HepG2 (cell line): ENCODE results near the gene SBK1. TPM values are rescaled to one million over a fixed set of nuclear protein-coding genes. Genes with fewer than 3 reads are reported as not detected.

Experiments
- ATAC-seq: fragments of 200-7000 bp; cut with Tn5 transposase; 3 replicates; pipeline ENCODE4 v1.9.1; 2020; ENCODE audit warnings: mild to moderate bottlenecking, moderate library complexity
- BruUV-seq: library from RNA; stranded (reverse); fragments of 400-500 nt; replicated peaks from 2 replicates; lab custom pipeline; 2021; lab: Mats Ljungman, UMichigan
- CTCF ChIA-PET: fragments of 300-600 bp; formaldehyde crosslinking; extraction: SDS; loops from one replicate; lab custom pipeline; 2021; ENCODE audit warnings: low total read pairs, inconsistent platforms, low intra/inter-chr PET ratio; lab: Yijun Ruan, JAX
- POLR2A ChIA-PET: fragments of 350-600 bp; sonication (Branson Sonifier 250); formaldehyde crosslinking; loops from one replicate; lab custom pipeline; 2020; ENCODE audit warnings: antibody characterized with exemption, inconsistent platforms; lab: Yijun Ruan, JAX
- DNase-seq: peaks from one replicate; pipeline ENCODE4 v3.0.0-alpha.2; 2015; ENCODE audit warnings: low spot score
- FAIRE-seq: peaks from 3 replicates; lab custom pipeline; 2011; peaks lifted over from hg19 to GRCh38; lab: Jason Lieb, UNC
- H2AFZ ChIP-seq: one replicate; pipeline ENCODE4 v1.6.1; 2011; ENCODE audit warnings: low read length, inconsistent platforms
- H3K27ac ChIP-seq: fragments of 300-600 bp; 3 replicates; pipeline ENCODE4 v1.8.0; 2011; ENCODE audit warnings: mixed run types, mild to moderate bottlenecking, mixed read lengths, low read length, inconsistent platforms; ENCODE audit not compliant: insufficient read depth; ENCODE audit errors: extremely low read length
- H3K27me3 ChIP-seq, 2 experiments: fragments of 200-600 bp in 1 of 2; 2 replicates in 1 of 2; 3 replicates in 1 of 2; pipeline versions ENCODE4 v1.6.0 to v1.8.0; 2011; ENCODE audit warnings: low read length in 2 of 2, mild to moderate bottlenecking in 2 of 2, moderate library complexity in 2 of 2, inconsistent platforms in 1 of 2; ENCODE audit not compliant: insufficient read depth in 2 of 2, control insufficient read depth in 1 of 2
- H3K36me3 ChIP-seq, 2 experiments: fragments of 200-600 bp in 1 of 2; replicated peaks in 1 of 2; 2 replicates in 1 of 2; 3 replicates in 1 of 2; pipeline versions ENCODE4 v1.5.1 to v1.8.0; 2011; ENCODE audit warnings: low read length in 2 of 2, inconsistent platforms in 1 of 2; ENCODE audit not compliant: insufficient read depth in 2 of 2, control insufficient read depth in 1 of 2
- H3K4me1 ChIP-seq: 2 replicates; pipeline ENCODE4 v1.5.1; 2012; ENCODE audit warnings: low read length, inconsistent platforms; ENCODE audit not compliant: insufficient read depth
- H3K4me2 ChIP-seq: 2 replicates; pipeline ENCODE4 v1.6.0; 2011; ENCODE audit warnings: low read depth, low read length, inconsistent platforms
- H3K4me3 ChIP-seq, 3 experiments: fragments of 200-600 bp in 1 of 3; sonication (generic), shearing (Covaris generic) in 1 of 3; replicated peaks in 1 of 3; 2 replicates each; pipeline ENCODE4 v1.5.1; 2011 to 2016; ENCODE audit warnings: low read length in 3 of 3, inconsistent platforms in 2 of 3, low read depth in 2 of 3, mild to moderate bottlenecking in 2 of 3, control low read depth in 1 of 3, mixed read lengths in 1 of 3; ENCODE audit not compliant: insufficient read depth in 1 of 3
- H3K79me2 ChIP-seq: one replicate; pipeline ENCODE4 v1.6.1; 2011; ENCODE audit warnings: low read length, inconsistent platforms; ENCODE audit not compliant: insufficient read depth
- H3K9ac ChIP-seq: 2 replicates; pipeline ENCODE4 v1.6.0; 2011; ENCODE audit warnings: mild to moderate bottlenecking, low read depth, low read length, inconsistent platforms; ENCODE audit not compliant: insufficient read depth
- H3K9me3 ChIP-seq: 2 replicates; pipeline ENCODE4 v1.5.1; 2012; ENCODE audit warnings: mild to moderate bottlenecking, low read length
- H4K20me1 ChIP-seq: 2 replicates; pipeline ENCODE4 v1.6.0; 2011; ENCODE audit warnings: inconsistent platforms, mild to moderate bottlenecking, low read length, moderate library complexity; ENCODE audit not compliant: insufficient read depth
- ATF7 ChIP-seq, 2 experiments: fragments of 450-650 bp in 1 of 2; sonication (generic) in 1 of 2; formaldehyde crosslinking in 1 of 2; IDR thresholded peaks; 2 replicates each; pipeline versions ENCODE4 v1.4.0 to v1.6.1; 2016 to 2020; ENCODE audit warnings: antibody characterized with exemption in 1 of 2, mild to moderate bottlenecking in 1 of 2, missing genetic modification reagents in 1 of 2
- EEA1 ChIP-seq: sonication (generic); formaldehyde crosslinking; IDR thresholded peaks from 2 replicates; pipeline ENCODE4 v1.5.1; 2020; ENCODE audit warnings: mild to moderate bottlenecking, missing genetic modification reagents, borderline replicate concordance
- GATAD1 ChIP-seq: IDR thresholded peaks from 2 replicates; pipeline ENCODE4 v1.6.1; 2016; ENCODE audit warnings: missing genetic modification reagents, missing compliant biosample characterization
- HOXD1 ChIP-seq: sonication (generic); formaldehyde crosslinking; IDR thresholded peaks from 2 replicates; pipeline ENCODE4 v1.5.0; 2020; ENCODE audit warnings: missing genetic modification reagents
- MZF1 ChIP-seq: sonication (generic); formaldehyde crosslinking; IDR thresholded peaks from 2 replicates; pipeline ENCODE4 v1.8.1; 2023; ENCODE audit warnings: mild to moderate bottlenecking, missing genetic modification reagents, borderline replicate concordance
- NPAS2 ChIP-seq: sonication (generic); formaldehyde crosslinking; IDR thresholded peaks from 2 replicates; pipeline ENCODE4 v1.8.0; 2022; ENCODE audit warnings: mild to moderate bottlenecking, missing genetic modification reagents, borderline replicate concordance
- TBL1XR1 ChIP-seq: fragments of 150-350 bp; IDR thresholded peaks from 2 replicates; pipeline ENCODE4 v1.6.1; 2014; ENCODE audit warnings: borderline replicate concordance, low read length; ENCODE audit not compliant: partially characterized antibody
- U2AF1 ChIP-seq: fragments of 200-400 bp; formaldehyde crosslinking; optimal IDR thresholded peaks from 2 replicates; pipeline ENCODE3; 2017; ENCODE audit warnings: mild to moderate bottlenecking, low read depth, low read length
- ZMAT5 ChIP-seq: sonication (generic); formaldehyde crosslinking; IDR thresholded peaks from 2 replicates; pipeline ENCODE4 v1.5.0; 2020; ENCODE audit warnings: mild to moderate bottlenecking, low read depth, missing genetic modification reagents, borderline replicate concordance
- ZNF362 ChIP-seq: sonication (generic); formaldehyde crosslinking; IDR thresholded peaks from 2 replicates; pipeline ENCODE4 v1.4.0; 2020; ENCODE audit warnings: missing genetic modification reagents, mild to moderate bottlenecking, borderline replicate concordance
- ZNF589 ChIP-seq: sonication (generic); formaldehyde crosslinking; conservative IDR thresholded peaks from 2 replicates; pipeline ENCODE4 v1.8.0; 2022; ENCODE audit warnings: mild to moderate bottlenecking, moderate library complexity, missing genetic modification reagents
- ZSCAN9 ChIP-seq: IDR thresholded peaks from 2 replicates; pipeline ENCODE4 v1.6.1; 2016; ENCODE audit warnings: borderline replicate concordance
- WGBS: methylation state at CpG from one replicate; pipeline ENCODE4 v1.1.6; 2017; ENCODE audit warnings: low lambda C conversion rate; 5-methylcytosine and 5-hydroxymethylcytosine counted together
- in situ Hi-C: cut with HindIII; loops from 2 replicates; pipeline ENCODE4 v1.10.0; 2017; ENCODE audit warnings: low pct_unique_long_range_greater_than_20kb; ENCODE audit not compliant: extremely low pct_ligation_motif_present
- intact Hi-C: fragments of 100-400 bp; cut with micrococcal nuclease; formaldehyde crosslinking; loops from one replicate; pipeline ENCODE4 v1.10.0; 2022; ENCODE audit not compliant: unreplicated experiment
- polyA plus RNA-seq, 8 experiments: library from polyadenylated mRNA; depleted of rRNA in 3 of 8; stranded (reverse) in 7 of 8; unstranded in 1 of 8; fragments of >200 nt; fragmentation: Illumina TruSeq in 4 of 8; extraction: Trizol in 4 of 8; gene quantifications; 2 replicates each; pipeline versions ENCODE4 v1.2.1 to v1.2.3, GENCODE V29; 2011 to 2016; ENCODE audit warnings: low read depth in 4 of 8, missing spikeins in 1 of 8, mixed read lengths in 1 of 8; ENCODE audit not compliant: insufficient read depth in 1 of 8
- total RNA-seq, 5 experiments: library from RNA; depleted of rRNA; stranded (reverse); fragments of >200 nt; fragmentation: Illumina TruSeq; extraction: Trizol; gene quantifications; 2 replicates each; pipeline ENCODE4 v1.2.3, GENCODE V29; 2016; ENCODE audit warnings: low read depth in 1 of 5
- TF ChIP-seq, protein P1 (sequence below): sonication (generic); formaldehyde crosslinking; IDR thresholded peaks from 2 replicates; pipeline ENCODE4 v1.5.0; 2020; ENCODE audit warnings: missing genetic modification reagents, mild to moderate bottlenecking, borderline replicate concordance
- TF ChIP-seq, protein P2 (sequence below): sonication (generic); formaldehyde crosslinking; IDR thresholded peaks from 2 replicates; pipeline ENCODE4 v1.5.0; 2020; ENCODE audit warnings: missing genetic modification reagents
- TF ChIP-seq, protein P3 (sequence below): sonication (generic); formaldehyde crosslinking; IDR thresholded peaks from 2 replicates; pipeline ENCODE4 v1.4.0; 2020; ENCODE audit warnings: missing genetic modification reagents

The SBK1 gene
- total and polyA plus RNA-seq, 2 of the 13 experiments (the other 11 are each of a cell fraction or from before 2014, with no cell fraction given), result 0.15 to 0.17 TPM

DNA sequence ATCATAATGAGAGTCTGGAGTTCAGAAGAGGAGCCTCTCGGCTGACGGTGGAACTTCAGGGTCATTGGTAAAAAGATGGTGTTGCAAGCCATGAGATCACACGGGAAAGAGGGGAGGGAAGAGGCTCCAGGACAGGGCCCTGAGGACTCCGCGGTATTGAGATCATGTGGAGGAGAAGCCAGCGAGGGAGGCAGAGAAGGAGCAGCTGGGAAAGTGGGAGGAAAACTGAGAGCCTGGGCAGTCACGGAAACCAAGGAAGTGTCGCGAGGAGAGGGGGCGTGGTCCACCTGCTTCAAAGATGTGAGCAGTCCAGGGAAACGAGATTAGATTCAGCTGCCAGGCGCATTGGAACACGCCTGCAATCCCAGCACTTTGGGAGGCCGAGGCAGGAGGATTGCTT, 27.7 kb upstream of the SBK1 start (continued):
- TF ChIP-seq, protein P1, sequence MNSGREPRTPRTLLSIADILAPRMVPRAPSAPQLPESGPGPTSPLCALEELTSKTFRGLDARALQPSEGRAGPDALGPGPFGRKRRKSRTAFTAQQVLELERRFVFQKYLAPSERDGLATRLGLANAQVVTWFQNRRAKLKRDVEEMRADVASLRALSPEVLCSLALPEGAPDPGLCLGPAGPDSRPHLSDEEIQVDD (CRISPR knock-in tag), result no peak
- no peak for TF ChIP-seq EEA1
- no peak for TF ChIP-seq ZSCAN9
- TF ChIP-seq HOXD1 (CRISPR knock-in tag), result no peak
- TF ChIP-seq GATAD1 (CRISPR knock-in tag), result no peak
- TF ChIP-seq ZMAT5, result no peak

DNA sequence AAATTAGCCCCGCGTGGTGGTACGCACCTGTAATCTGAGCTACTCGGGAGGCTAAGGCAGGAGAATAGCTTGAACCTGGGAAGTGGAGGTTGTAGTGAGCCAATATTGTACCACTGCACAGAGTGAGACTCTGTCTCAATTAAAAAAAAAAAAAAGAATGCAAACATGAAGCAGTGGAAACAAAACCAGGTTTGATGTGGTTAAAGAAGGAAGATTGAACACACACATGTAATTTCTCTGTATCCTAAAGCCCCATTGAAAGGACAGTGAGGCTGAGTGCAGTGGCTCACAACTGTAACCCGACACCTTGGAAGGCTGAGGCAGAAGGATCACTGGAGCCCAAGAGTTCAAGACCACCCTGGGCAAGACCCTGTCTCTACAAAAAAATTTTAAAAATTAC, 26.5 kb upstream of the SBK1 start:
- ChIA-PET CTCF (no interaction called here), POLR2A (no interaction called here)
- no peak overlapping the region for H3K27ac ChIP-seq
- no TSS peak for BruUV-seq
- H3K27me3 ChIP-seq, result peaks cover 2 to 16% of the 10 kb centered on the region in 2 experiments; a peak in 2 of 5 replicates
- in situ Hi-C loops (no loop called here), intact Hi-C loops (no loop called here)
- H3K9me3 ChIP-seq, result no peaks in the 10 kb centered on the region
- FAIRE-seq, result no peak
- no peak for ATAC-seq
- H3K9ac ChIP-seq, result no peak overlapping the region
- WGBS, result 77% methylated on average over 5 of the region's 5 CpGs
- H3K4me2 ChIP-seq, result no peak overlapping the region
- H4K20me1 ChIP-seq, result no peaks in the 10 kb centered on the region
- no peaks in the 10 kb centered on the region for H3K79me2 ChIP-seq
- H3K4me3 ChIP-seq, result no peak overlapping the region
- H3K4me1 ChIP-seq, result 0 out of 2 replicates have a peak, but pooled peaks cover 6% of the 10 kb centered on the region
- H2AFZ ChIP-seq, result no peak overlapping the region
- H3K36me3 ChIP-seq, result no peaks in the 10 kb centered on the region
- DNase-seq, result no peak
- TF ChIP-seq ZNF589 (CRISPR knock-in tag) (no peak), ATF7 (IDR thresholded peaks at IDR 0.05) (no peak), ATF7 (CRISPR knock-in tag; IDR thresholded peaks at IDR 0.05) (no peak), U2AF1 (no peak), TBL1XR1 (no peak), NPAS2 (no peak), ZNF362 (no peak), MZF1 (CRISPR knock-in tag) (no peak)
- TF ChIP-seq, protein P2, sequence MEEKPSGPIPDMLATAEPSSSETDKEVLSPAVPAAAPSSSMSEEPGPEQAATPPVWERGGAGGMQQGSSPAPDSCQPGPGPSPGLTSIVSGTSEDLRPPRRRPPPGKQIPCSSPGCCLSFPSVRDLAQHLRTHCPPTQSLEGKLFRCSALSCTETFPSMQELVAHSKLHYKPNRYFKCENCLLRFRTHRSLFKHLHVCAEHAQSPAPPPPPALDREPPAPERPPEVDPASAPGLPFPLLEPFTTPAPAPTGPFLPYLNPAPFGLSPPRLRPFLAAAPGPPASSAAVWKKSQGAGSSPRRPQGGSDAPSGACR (CRISPR knock-in tag), result no peak
- TF ChIP-seq, protein P3, sequence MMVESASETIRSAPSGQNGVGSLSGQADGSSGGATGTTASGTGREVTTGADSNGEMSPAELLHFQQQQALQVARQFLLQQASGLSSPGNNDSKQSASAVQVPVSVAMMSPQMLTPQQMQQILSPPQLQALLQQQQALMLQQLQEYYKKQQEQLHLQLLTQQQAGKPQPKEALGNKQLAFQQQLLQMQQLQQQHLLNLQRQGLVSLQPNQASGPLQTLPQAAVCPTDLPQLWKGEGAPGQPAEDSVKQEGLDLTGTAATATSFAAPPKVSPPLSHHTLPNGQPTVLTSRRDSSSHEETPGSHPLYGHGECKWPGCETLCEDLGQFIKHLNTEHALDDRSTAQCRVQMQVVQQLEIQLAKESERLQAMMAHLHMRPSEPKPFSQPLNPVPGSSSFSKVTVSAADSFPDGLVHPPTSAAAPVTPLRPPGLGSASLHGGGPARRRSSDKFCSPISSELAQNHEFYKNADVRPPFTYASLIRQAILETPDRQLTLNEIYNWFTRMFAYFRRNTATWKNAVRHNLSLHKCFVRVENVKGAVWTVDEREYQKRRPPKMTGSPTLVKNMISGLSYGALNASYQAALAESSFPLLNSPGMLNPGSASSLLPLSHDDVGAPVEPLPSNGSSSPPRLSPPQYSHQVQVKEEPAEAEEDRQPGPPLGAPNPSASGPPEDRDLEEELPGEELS (CRISPR knock-in tag), result no peak
